Thyroid gland (tissue), 4 donors: Measurements from ENCODE around the gene KLF9.

ENCODE experiments used
- POLR2A ChIP-seq, 2 donors: fragments of 450-650 bp; IDR thresholded peaks; one replicate each; pipeline ENCODE4 v1.6.1; 2017; ENCODE audit warnings: antibody characterized with exemption in 2 of 2, mild to moderate bottlenecking in 2 of 2, moderate library complexity in 1 of 2
- TF ChIP-seq, protein P1 (sequence below), 6 experiments: fragments of 200-600 bp in 3 of 6; fragments of 450-650 bp in 3 of 6; sonication (generic) in 3 of 6; IDR thresholded peaks; one replicate each; pipeline ENCODE4 v1.5.1; 2016 to 2019; ENCODE audit warnings: antibody characterized with exemption in 6 of 6, mild to moderate bottlenecking in 2 of 6, inconsistent platforms in 1 of 6, moderate library complexity in 1 of 6

DNA sequence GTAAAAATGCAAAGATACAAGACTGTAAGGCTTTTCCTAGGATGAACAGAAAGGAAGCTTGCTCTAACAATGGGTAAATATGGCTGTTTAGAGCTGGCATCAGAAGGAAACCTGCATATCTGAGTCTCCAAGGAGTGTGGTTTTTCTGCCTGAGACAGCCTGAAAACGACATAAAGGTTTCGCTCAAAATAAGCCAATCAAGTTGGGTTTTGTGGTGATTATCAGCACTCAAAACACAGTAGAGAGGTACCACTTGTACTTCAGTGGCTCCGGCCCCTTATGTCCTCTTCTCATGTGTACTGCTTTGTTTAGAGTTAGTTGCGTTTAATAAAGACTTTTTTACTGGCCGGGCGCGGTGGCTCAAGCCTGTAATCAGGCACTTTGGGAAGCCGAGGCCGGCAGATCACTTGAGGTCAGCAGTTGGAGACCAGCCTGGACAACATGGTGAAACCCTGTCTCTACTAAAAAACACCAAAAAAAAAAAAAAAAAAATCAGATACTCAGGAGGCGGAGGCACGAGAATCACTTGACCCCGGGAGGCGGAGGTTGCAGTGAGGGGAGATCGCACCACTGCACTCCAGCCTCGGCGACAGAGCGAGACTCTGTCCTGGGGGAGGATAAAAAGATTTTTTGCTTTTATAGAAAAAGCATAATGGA lies 39.4 kb downstream of the KLF9 start:
- TF ChIP-seq, protein P1, sequence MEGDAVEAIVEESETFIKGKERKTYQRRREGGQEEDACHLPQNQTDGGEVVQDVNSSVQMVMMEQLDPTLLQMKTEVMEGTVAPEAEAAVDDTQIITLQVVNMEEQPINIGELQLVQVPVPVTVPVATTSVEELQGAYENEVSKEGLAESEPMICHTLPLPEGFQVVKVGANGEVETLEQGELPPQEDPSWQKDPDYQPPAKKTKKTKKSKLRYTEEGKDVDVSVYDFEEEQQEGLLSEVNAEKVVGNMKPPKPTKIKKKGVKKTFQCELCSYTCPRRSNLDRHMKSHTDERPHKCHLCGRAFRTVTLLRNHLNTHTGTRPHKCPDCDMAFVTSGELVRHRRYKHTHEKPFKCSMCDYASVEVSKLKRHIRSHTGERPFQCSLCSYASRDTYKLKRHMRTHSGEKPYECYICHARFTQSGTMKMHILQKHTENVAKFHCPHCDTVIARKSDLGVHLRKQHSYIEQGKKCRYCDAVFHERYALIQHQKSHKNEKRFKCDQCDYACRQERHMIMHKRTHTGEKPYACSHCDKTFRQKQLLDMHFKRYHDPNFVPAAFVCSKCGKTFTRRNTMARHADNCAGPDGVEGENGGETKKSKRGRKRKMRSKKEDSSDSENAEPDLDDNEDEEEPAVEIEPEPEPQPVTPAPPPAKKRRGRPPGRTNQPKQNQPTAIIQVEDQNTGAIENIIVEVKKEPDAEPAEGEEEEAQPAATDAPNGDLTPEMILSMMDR (IDR thresholded peaks at IDR 0.05): no peak
- no peak for TF ChIP-seq POLR2A (IDR thresholded peaks at IDR 0.05)
